HAP-1 (cell line): Measurements from ENCODE around the gene GLP2R.
"Not testable (repeated sequence)": the region's sequence is repeated elsewhere in the genome, so short reads cannot be mapped to it uniquely, and the experiment has no call there.

ENCODE experiments used
- DNase-seq, 2 experiments: peaks; one replicate each; pipeline ENCODE4 v3.0.0-alpha.2; 2016 to 2020; ENCODE audit warnings: low spot score in 2 of 2
- H3K27me3 ChIP-seq: fragments of 250-450 bp; sonication (Bioruptor Pico); 2 replicates; pipeline ENCODE4 v1.5.1; 2020; ENCODE audit warnings: low read depth, mild to moderate bottlenecking, moderate library complexity
- H3K36me3 ChIP-seq: fragments of 250-450 bp; sonication (Bioruptor Pico); replicated peaks from 2 replicates; pipeline ENCODE4 v1.5.1; 2020; ENCODE audit warnings: mild to moderate bottlenecking
- H3K4me1 ChIP-seq: fragments of 250-450 bp; sonication (Bioruptor Pico); 2 replicates; pipeline ENCODE4 v1.5.1; 2020; ENCODE audit warnings: mild to moderate bottlenecking
- H3K4me3 ChIP-seq: fragments of 250-450 bp; sonication (Bioruptor Pico); 2 replicates; pipeline ENCODE4 v1.5.1; 2020; ENCODE audit warnings: mild to moderate bottlenecking, moderate library complexity
- H3K9me3 ChIP-seq: fragments of 250-450 bp; sonication (Bioruptor Pico); 2 replicates; pipeline ENCODE4 v1.5.1; 2020; ENCODE audit warnings: mild to moderate bottlenecking, moderate library complexity
- in situ Hi-C: fragments of 300-500 bp; cut with MboI; formaldehyde crosslinking; loops from 3 replicates; pipeline ENCODE4 v1.14.3; 2020; ENCODE audit warnings: low sequenced_read_pairs, inconsistent platforms, mixed read lengths

Gene GLP2R

GRCh38 chr17:9917131-9917530, 91.4 kb downstream of the GLP2R start:
- Histone ChIP-seq H3K4me3 (no peak overlapping the region), H3K9me3 (no peaks in the 10 kb centered on the region; the same call in 1 of the 2 replicates), H3K4me1 (no peaks in the 10 kb centered on the region), H3K36me3 (no peaks in the 10 kb centered on the region), H3K27me3 (no peaks in the 10 kb centered on the region)
- in situ Hi-C loops = loop anchor here (10.0 to 25.0 kb wide), 2 partner anchors 95 to 698 kb away; no protein-coding TSS in a partner anchor
- no peak for DNase-seq

- in situ Hi-C loops = loop anchor here (10.0 to 25.0 kb wide), 2 partner anchors 94 to 697 kb away; no protein-coding TSS in a partner anchor
- H3K9me3 ChIP-seq = no peaks in the 10 kb centered on the region; the same call in 1 of the 2 replicates
- no peaks in the 10 kb centered on the region for H3K4me1 ChIP-seq
- no peaks in the 10 kb centered on the region for H3K36me3 ChIP-seq
- H3K4me3 ChIP-seq = no peak overlapping the region
- no peak for DNase-seq
- no peaks in the 10 kb centered on the region for H3K27me3 ChIP-seq
Observed at GRCh38 chr17:9917801-9918200, 92.1 kb downstream of the GLP2R start.

GRCh38 chr17:9918352-9918751, 92.6 kb downstream of the GLP2R start:
- H3K4me1 ChIP-seq = no peaks in the 10 kb centered on the region
- in situ Hi-C loops = loop anchor here (10.0 to 25.0 kb wide), 2 partner anchors 94 to 696 kb away; no protein-coding TSS in a partner anchor

GRCh38 chr17:9918804-9919352, 93.2 kb downstream of the GLP2R start:
- no peaks in the 10 kb centered on the region for H3K27me3 ChIP-seq
- H3K36me3 ChIP-seq = no peaks in the 10 kb centered on the region
- in situ Hi-C loops = loop anchor here (10.0 to 25.0 kb wide), 2 partner anchors 93 to 696 kb away; no protein-coding TSS in a partner anchor
- DNase-seq = no peak
- no peak overlapping the region for H3K4me3 ChIP-seq
- no peaks in the 10 kb centered on the region for H3K9me3 ChIP-seq
- no peaks in the 10 kb centered on the region for H3K4me1 ChIP-seq

More at GRCh38 chr17:9918352-9918751, 92.6 kb downstream of the GLP2R start:
- no peak overlapping the region for H3K4me3 ChIP-seq
- H3K9me3 ChIP-seq = no peaks in the 10 kb centered on the region; the same call in 1 of the 2 replicates
- H3K36me3 ChIP-seq = no peaks in the 10 kb centered on the region
- DNase-seq = no peak
- H3K27me3 ChIP-seq = no peaks in the 10 kb centered on the region

- H3K4me1 ChIP-seq, H3K36me3 ChIP-seq, H3K9me3 ChIP-seq, DNase-seq, H3K27me3 ChIP-seq, H3K4me3 ChIP-seq: not testable (repeated sequence)
- in situ Hi-C loops = loop anchor here (25.0 kb wide), 1 partner anchor 91 kb away; no protein-coding TSS in a partner anchor
Observed at GRCh38 chr17:9921216-9921615, 95.5 kb downstream of the GLP2R start.

GRCh38 chr17:9922012-9922848, 96.5 kb downstream of the GLP2R start:
- no peak overlapping the region for H3K4me3 ChIP-seq
- no peaks in the 10 kb centered on the region for H3K27me3 ChIP-seq
- in situ Hi-C loops = loop anchor here (25.0 kb wide), 1 partner anchor 90 kb away; no protein-coding TSS in a partner anchor
- no peak for DNase-seq
- no peaks in the 10 kb centered on the region for H3K9me3 ChIP-seq
- H3K4me1 ChIP-seq = no peaks in the 10 kb centered on the region
- H3K36me3 ChIP-seq = no peaks in the 10 kb centered on the region

- Histone ChIP-seq H3K27me3 (no peaks in the 10 kb centered on the region), H3K36me3 (no peaks in the 10 kb centered on the region), H3K4me3 (no peak overlapping the region), H3K4me1 (no peaks in the 10 kb centered on the region), H3K9me3 (no peaks in the 10 kb centered on the region)
- DNase-seq = peak; percentile 13 to 73
- in situ Hi-C loops = loop anchor here (25.0 kb wide), 1 partner anchor 88 kb away; no protein-coding TSS in a partner anchor
Observed at GRCh38 chr17:9924735-9925191, 99.0 kb downstream of the GLP2R start.

- no peaks in the 10 kb centered on the region for H3K4me1 ChIP-seq
- no peak for DNase-seq
Observed at GRCh38 chr17:9925457-9925856, 99.7 kb downstream of the GLP2R start.

GRCh38 chr17:9926150-9926804, 100.6 kb downstream of the GLP2R start:
- no peak for DNase-seq
- Histone ChIP-seq H3K4me1 (no peaks in the 10 kb centered on the region), H3K9me3 (no peaks in the 10 kb centered on the region), H3K36me3 (no peaks in the 10 kb centered on the region), H3K27me3 (no peaks in the 10 kb centered on the region), H3K4me3 (no peak overlapping the region)
- in situ Hi-C loops = no loop called here

More at GRCh38 chr17:9925457-9925856, 99.7 kb downstream of the GLP2R start:
- Histone ChIP-seq H3K4me3 (no peak overlapping the region), H3K36me3 (no peaks in the 10 kb centered on the region), H3K27me3 (no peaks in the 10 kb centered on the region), H3K9me3 (no peaks in the 10 kb centered on the region)
- in situ Hi-C loops = no loop called here

- no peaks in the 10 kb centered on the region for H3K9me3 ChIP-seq
- in situ Hi-C loops = no loop called here
- H3K27me3 ChIP-seq = no peaks in the 10 kb centered on the region
- H3K4me3 ChIP-seq = no peak overlapping the region
- H3K4me1 ChIP-seq = no peaks in the 10 kb centered on the region
- DNase-seq = peak in 1 of 2 experiments; percentile 29
- no peaks in the 10 kb centered on the region for H3K36me3 ChIP-seq
Observed at GRCh38 chr17:9928601-9929333, 103.0 kb downstream of the GLP2R start.

- Histone ChIP-seq H3K27me3 (no peaks in the 10 kb centered on the region), H3K36me3 (no peaks in the 10 kb centered on the region), H3K9me3 (no peaks in the 10 kb centered on the region), H3K4me3 (no peak overlapping the region), H3K4me1 (no peaks in the 10 kb centered on the region)
- in situ Hi-C loops = no loop called here
- DNase-seq = no peak
Observed at GRCh38 chr17:9929871-9930270, 104.1 kb downstream of the GLP2R start.

GRCh38 chr17:9931144-9931741, 105.5 kb downstream of the GLP2R start:
- Histone ChIP-seq H3K4me1 (no peaks in the 10 kb centered on the region), H3K4me3 (no peak overlapping the region), H3K36me3 (no peaks in the 10 kb centered on the region), H3K27me3 (no peaks in the 10 kb centered on the region), H3K9me3 (no peaks in the 10 kb centered on the region)
- in situ Hi-C loops = no loop called here
- DNase-seq = no peak

GRCh38 chr17:9932491-9932890, 106.8 kb downstream of the GLP2R start:
- Histone ChIP-seq H3K9me3 (no peaks in the 10 kb centered on the region), H3K4me3 (no peak overlapping the region), H3K27me3 (no peaks in the 10 kb centered on the region), H3K4me1 (no peaks in the 10 kb centered on the region), H3K36me3 (no peaks in the 10 kb centered on the region)
- in situ Hi-C loops = no loop called here
- DNase-seq = no peak
